ENCODE data around the gene LBP. TPM values are rescaled to one million over a fixed set of nuclear protein-coding genes. Genes with fewer than 3 reads are reported as not detected.

Gene LBP
- total and polyA plus RNA-seq, 2 experiments from 2014 or later: 0.10 to 0.19 TPM

DNA sequence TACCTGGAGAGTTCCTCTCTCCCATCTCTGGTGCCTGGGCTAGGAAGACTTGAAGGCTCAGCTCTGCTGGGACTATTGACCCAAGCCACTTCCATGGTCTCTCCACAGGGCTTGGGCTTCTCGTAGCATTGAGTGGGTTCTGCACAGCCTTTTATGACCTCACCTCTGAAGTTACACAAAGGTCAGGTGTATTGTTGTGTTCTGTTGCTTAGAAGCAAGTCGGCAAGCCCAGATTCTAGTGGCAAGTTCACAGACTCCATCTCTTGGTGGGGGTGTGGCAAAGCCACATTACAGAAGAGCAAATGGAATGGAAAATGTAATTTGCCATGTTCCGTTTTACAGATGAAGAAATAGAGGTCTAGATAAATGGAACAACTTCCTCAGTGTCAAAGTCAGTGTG lies 28.9 kb upstream of the LBP start:
- Histone ChIP-seq H4K20me1 (replicated peaks; ENCODE audit: insufficient read depth) (no peaks in the 10 kb centered on the region), H3K79me2 (replicated peaks; ENCODE audit: insufficient read depth) (no peaks in the 10 kb centered on the region), H3K27ac (ENCODE audit: low read depth) (no peak overlapping the region), H3F3A (replicated peaks; ENCODE audit: low read depth) (no peaks in the 10 kb centered on the region), H3K4me2 (no peak overlapping the region), H3K4me1 (ENCODE audit: insufficient read depth) (no peaks in the 10 kb centered on the region), H2AFZ (no peak overlapping the region), H3K4me3 (no peak overlapping the region), H3K27me3 (ENCODE audit: insufficient read depth) (no peaks in the 10 kb centered on the region), H3K9me2 (ENCODE audit: insufficient read depth) (peaks cover 3% of the 10 kb centered on the region; the same call in 1 of the 2 replicates), H3K36me3 (ENCODE audit: insufficient read depth) (no peaks in the 10 kb centered on the region)
- no peak overlapping the region for H3K27ac Mint-ChIP-seq
- H3K4me3 Mint-ChIP-seq: no peak overlapping the region
- ATAC-seq: no peak
- H3K4me1 Mint-ChIP-seq: no peaks in the 10 kb centered on the region
- H3K27me3 Mint-ChIP-seq (ENCODE audit: insufficient read depth, low read depth, poor library complexity): peaks cover 5% of the 10 kb centered on the region
- H3K9me3 Mint-ChIP-seq: no peaks in the 10 kb centered on the region
- no peak for DNase-seq (ENCODE audit: low spot score)
- no peaks in the 10 kb centered on the region for H3K36me3 Mint-ChIP-seq (ENCODE audit: low read depth)
- TF ChIP-seq ZNF331 (CRISPR knock-in tag; IDR thresholded peaks at IDR 0.05; ENCODE audit: low read depth) (no peak), POLR2AphosphoS5 (IDR thresholded peaks at IDR 0.05; ENCODE audit: low read depth) (no peak), NANOG (IDR thresholded peaks at IDR 0.05; ENCODE audit: borderline replicate concordance) (no peak), STAT1 (IDR thresholded peaks at IDR 0.05; ENCODE audit: unreplicated experiment) (no peak), EZH2 (IDR thresholded peaks at IDR 0.05; ENCODE audit: low read depth, unreplicated experiment) (no peak), EZH2phosphoT487 (IDR thresholded peaks at IDR 0.05; ENCODE audit: unreplicated experiment) (no peak), JUNB (IDR thresholded peaks at IDR 0.05; ENCODE audit: unreplicated experiment) (no peak), CREB1 (CRISPR knock-in tag; IDR thresholded peaks at IDR 0.05; ENCODE audit: low read depth) (no peak), REST (IDR thresholded peaks at IDR 0.05; ENCODE audit: unreplicated experiment) (no peak), ZNF114 (CRISPR knock-in tag; IDR thresholded peaks at IDR 0.05) (no peak)
- TF ChIP-seq, protein P1, sequence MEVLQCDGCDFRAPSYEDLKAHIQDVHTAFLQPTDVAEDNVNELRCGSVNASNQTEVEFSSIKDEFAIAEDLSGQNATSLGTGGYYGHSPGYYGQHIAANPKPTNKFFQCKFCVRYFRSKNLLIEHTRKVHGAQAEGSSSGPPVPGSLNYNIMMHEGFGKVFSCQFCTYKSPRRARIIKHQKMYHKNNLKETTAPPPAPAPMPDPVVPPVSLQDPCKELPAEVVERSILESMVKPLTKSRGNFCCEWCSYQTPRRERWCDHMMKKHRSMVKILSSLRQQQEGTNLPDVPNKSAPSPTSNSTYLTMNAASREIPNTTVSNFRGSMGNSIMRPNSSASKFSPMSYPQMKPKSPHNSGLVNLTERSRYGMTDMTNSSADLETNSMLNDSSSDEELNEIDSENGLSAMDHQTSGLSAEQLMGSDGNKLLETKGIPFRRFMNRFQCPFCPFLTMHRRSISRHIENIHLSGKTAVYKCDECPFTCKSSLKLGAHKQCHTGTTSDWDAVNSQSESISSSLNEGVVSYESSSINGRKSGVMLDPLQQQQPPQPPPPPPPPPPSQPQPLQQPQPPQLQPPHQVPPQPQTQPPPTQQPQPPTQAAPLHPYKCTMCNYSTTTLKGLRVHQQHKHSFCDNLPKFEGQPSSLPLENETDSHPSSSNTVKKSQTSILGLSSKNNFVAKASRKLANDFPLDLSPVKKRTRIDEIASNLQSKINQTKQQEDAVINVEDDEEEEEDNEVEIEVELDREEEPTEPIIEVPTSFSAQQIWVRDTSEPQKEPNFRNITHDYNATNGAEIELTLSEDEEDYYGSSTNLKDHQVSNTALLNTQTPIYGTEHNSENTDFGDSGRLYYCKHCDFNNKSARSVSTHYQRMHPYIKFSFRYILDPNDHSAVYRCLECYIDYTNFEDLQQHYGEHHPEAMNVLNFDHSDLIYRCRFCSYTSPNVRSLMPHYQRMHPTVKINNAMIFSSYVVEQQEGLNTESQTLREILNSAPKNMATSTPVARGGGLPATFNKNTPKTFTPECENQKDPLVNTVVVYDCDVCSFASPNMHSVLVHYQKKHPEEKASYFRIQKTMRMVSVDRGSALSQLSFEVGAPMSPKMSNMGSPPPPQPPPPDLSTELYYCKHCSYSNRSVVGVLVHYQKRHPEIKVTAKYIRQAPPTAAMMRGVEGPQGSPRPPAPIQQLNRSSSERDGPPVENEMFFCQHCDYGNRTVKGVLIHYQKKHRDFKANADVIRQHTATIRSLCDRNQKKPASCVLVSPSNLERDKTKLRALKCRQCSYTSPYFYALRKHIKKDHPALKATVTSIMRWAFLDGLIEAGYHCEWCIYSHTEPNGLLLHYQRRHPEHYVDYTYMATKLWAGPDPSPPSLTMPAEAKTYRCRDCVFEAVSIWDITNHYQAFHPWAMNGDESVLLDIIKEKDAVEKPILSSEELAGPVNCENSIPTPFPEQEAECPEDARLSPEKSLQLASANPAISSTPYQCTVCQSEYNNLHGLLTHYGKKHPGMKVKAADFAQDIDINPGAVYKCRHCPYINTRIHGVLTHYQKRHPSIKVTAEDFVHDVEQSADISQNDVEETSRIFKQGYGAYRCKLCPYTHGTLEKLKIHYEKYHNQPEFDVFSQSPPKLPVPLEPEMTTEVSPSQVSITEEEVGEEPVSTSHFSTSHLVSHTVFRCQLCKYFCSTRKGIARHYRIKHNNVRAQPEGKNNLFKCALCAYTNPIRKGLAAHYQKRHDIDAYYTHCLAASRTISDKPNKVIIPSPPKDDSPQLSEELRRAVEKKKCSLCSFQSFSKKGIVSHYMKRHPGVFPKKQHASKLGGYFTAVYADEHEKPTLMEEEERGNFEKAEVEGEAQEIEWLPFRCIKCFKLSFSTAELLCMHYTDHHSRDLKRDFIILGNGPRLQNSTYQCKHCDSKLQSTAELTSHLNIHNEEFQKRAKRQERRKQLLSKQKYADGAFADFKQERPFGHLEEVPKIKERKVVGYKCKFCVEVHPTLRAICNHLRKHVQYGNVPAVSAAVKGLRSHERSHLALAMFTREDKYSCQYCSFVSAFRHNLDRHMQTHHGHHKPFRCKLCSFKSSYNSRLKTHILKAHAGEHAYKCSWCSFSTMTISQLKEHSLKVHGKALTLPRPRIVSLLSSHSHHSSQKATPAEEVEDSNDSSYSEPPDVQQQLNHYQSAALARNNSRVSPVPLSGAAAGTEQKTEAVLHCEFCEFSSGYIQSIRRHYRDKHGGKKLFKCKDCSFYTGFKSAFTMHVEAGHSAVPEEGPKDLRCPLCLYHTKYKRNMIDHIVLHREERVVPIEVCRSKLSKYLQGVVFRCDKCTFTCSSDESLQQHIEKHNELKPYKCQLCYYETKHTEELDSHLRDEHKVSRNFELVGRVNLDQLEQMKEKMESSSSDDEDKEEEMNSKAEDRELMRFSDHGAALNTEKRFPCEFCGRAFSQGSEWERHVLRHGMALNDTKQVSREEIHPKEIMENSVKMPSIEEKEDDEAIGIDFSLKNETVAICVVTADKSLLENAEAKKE (CRISPR knock-in tag; IDR thresholded peaks at IDR 0.05): no peak
- TF ChIP-seq, protein P2, sequence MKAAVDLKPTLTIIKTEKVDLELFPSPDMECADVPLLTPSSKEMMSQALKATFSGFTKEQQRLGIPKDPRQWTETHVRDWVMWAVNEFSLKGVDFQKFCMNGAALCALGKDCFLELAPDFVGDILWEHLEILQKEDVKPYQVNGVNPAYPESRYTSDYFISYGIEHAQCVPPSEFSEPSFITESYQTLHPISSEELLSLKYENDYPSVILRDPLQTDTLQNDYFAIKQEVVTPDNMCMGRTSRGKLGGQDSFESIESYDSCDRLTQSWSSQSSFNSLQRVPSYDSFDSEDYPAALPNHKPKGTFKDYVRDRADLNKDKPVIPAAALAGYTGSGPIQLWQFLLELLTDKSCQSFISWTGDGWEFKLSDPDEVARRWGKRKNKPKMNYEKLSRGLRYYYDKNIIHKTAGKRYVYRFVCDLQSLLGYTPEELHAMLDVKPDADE (IDR thresholded peaks at IDR 0.05): no peak
- TF ChIP-seq, protein P3, sequence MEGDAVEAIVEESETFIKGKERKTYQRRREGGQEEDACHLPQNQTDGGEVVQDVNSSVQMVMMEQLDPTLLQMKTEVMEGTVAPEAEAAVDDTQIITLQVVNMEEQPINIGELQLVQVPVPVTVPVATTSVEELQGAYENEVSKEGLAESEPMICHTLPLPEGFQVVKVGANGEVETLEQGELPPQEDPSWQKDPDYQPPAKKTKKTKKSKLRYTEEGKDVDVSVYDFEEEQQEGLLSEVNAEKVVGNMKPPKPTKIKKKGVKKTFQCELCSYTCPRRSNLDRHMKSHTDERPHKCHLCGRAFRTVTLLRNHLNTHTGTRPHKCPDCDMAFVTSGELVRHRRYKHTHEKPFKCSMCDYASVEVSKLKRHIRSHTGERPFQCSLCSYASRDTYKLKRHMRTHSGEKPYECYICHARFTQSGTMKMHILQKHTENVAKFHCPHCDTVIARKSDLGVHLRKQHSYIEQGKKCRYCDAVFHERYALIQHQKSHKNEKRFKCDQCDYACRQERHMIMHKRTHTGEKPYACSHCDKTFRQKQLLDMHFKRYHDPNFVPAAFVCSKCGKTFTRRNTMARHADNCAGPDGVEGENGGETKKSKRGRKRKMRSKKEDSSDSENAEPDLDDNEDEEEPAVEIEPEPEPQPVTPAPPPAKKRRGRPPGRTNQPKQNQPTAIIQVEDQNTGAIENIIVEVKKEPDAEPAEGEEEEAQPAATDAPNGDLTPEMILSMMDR (conservative IDR thresholded peaks at IDR 0.05; ENCODE audit: low read depth in 2 of 2): no peak

Measured in GM23338 (cell line).